Activated CD4-positive, alpha-beta T cell treated with anti-CD3 and anti-CD28 coated beads, Interleukin-2, Interleukin-4, amounts not matched to agents 100 ng/mL and 50 ng/mL, durations not matched to agents 16 hours and 8 hours (primary cell): ENCODE results near the gene DVL1.

ENCODE experiments used
- DNase-seq: peaks from one replicate; pipeline ENCODE4 v3.0.0-alpha.2; 2020; ENCODE audit warnings: low spot score

The DVL1 gene

GRCh38 chr1:1310109-1310385 is 39.2 kb downstream of the DVL1 start:
- no peak for DNase-seq

DNA sequence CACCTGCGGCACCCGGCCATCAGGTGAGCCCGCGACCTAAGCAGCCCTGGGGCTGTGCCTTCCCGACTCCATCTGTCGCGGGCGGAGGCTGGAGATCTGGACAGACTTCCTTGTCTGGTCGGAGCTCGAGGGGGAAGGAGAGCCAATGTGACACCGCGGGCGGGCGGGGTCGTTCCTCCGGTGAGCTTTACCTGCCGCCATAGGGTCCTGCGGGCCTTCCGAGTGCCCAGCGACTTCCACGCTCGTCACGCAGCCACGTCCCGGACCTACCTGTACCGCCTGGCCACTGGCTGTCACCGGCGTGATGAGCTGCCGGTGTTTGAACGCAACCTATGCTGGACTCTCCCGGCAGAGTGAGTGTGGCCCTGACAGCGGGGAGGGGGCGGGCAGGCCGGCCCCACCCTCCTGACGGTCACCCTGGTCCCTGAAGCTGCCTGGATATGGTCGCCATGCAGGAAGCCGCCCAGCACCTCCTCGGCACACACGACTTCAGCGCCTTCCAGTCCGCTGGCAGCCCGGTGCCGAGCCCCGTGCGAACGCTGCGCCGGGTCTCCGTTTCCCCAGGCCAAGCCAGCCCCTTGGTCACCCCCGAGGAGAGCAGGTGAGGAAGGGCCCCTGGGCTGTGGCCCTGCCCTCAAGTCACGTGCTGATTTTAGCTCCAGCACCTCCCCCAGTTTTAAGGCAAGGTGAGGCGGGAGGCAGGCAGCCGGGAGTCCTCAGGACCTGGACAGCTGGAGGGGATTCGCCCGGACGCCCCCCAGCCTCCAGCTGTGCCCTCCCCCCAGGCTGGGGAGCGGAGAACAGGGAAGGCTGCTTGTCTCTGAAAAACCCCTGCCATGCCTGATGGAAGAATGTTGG is 39.7 kb downstream of the DVL1 start:
- DNase-seq, result no peak

- DNase-seq, result no peak
Measured at GRCh38 chr1:1308756-1309250, 40.4 kb downstream of the DVL1 start.

- peak; percentile 86 for DNase-seq
Measured at GRCh38 chr1:1307923-1308755, 41.1 kb downstream of the DVL1 start, which contains the start of the genes ACAP3 and PUSL1. ACAP3 (minus strand) TSS chr1:1307930; CDS start chr1:1307815, 115 bp downstream. PUSL1 (plus strand) TSS chr1:1308597; CDS start chr1:1308644, 47 bp downstream.

DNA sequence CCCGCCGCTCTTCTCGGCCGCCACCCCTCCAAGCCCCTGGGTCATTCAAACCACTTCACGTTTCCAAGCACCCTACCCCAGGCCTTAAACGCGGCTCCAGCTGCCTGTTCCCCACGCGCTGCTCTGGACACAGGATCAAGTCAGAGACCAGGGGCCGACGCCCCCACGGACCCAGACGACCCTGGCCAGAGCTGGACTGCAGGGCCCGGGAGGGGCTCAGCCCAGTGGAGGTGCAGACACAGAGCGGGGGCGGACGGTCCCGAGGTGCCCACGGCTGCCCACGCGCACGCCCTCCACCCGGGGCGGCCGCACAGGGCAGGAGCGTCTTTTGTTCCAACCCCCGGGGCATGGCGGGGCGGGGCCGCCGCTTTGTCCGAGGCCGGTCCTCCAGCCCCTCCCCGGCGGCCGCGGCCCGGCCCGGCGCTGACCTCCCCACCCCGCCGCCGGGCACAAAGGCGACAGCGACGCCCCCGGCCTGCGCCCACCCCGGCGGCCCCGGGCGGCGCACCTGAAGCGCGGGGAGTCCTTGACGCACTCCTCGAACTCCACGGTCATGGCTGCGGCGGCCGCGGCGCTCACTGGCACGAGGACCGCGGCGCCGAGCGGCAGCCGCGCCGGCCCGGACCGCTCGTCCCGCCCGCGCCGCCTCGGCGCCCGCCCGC is 41.8 kb downstream of the DVL1 start:
- DNase-seq, result no peak

DNA sequence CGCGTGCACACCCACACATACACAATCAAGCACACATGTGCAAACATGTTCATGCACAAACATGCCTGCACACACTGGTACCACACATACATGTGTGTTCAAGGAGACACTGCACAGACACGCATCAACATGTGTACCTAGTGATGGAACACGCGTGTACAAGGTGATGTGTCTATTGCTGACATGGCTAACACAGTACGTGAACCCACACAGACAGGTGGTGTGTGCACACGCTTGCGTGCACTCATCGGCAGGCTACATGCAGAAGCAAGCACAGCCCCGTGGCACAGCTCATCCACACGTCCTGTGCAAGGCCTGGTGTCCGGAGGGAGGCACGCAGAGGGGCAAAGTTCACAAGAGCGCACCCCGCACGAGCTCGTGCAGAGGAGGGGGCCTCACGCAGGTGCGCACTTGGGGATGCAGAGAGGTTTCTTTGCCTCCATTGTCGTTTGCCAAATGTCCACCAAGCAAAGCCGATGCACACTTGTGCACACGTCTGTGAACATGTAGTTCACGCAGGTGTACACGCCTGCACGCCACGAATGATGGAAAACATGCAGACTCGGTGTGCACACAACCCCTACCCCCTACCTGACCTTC is 42.5 kb downstream of the DVL1 start:
- no peak for DNase-seq

GRCh38 chr1:1306070-1306660 is 43.1 kb downstream of the DVL1 start:
- DNase-seq, result no peak

GRCh38 chr1:1305300-1306069 is 43.7 kb downstream of the DVL1 start:
- peak; percentile 57 for DNase-seq

DNA sequence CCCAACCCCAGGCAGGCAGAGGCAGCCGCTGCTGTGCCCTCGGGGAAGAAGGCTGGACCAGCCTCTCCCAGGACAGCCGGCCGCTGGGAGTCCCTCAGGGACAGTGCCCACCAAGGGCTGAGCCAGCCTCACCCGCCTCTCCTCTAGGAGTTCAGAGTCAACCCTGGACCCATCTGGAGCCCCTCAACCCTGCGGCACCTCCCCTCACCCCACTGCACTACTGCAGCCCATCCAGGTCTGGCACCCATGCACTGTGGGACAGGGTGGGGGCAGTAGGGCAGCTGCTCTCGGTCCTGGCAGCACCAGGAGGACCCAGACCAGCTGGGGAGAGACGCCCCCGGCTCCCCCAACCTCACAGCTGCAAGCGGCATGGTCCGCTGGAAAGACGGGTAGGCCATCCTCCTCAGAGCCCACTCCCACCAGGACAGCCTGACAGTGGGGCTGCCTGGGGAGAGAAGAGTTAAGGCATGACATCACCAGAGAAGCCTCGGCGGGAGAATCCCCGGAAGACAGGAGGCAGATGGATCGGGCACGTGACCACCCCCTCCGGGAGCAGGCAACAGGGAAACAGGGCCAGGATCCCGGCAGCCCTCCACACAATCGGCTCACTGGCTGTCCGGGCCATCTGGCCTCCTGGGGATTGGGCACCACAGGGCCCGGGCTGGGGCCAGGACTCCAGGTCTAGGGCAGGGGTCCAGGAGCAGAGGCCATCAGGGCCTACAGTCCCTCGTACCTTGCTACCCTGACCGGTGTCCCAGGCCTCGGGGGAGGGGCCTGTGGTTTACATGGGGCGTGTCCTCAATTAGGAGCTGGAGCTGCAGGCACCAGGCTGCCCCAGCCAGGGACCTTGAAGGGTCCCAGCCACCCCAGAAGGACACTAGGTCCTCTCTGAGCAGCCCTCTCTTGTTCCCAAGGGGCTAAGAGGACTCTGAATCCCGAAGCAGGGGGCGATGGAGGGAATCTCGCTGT is 44.6 kb downstream of the DVL1 start:
- no peak for DNase-seq

- no peak for DNase-seq
Measured at GRCh38 chr1:1303736-1304135, 45.5 kb downstream of the DVL1 start.

- no peak for DNase-seq
Measured at GRCh38 chr1:1302951-1303509, 46.2 kb downstream of the DVL1 start.

DNA sequence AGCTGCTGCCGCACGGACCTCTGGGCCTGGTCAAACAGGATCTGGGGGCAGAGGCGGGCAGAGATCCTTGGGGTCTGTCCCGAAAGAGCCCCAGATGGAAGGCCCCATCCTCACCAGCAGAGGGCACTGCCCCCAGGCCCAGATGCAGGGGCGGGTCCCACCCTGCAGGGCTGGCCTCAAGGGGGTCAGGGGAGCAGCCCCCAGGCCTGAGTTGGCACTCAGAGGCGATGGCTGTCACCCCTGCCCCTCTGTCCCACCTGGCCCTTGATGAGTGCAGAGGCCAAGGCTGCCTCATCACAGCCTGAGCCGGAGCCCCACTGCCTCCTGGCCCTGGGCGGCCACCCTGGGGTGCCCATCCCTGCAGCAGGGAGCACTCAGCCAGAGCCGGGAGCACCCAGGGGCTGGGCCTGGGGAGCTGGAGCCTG is 47.2 kb downstream of the DVL1 start:
- DNase-seq, result no peak

DNA sequence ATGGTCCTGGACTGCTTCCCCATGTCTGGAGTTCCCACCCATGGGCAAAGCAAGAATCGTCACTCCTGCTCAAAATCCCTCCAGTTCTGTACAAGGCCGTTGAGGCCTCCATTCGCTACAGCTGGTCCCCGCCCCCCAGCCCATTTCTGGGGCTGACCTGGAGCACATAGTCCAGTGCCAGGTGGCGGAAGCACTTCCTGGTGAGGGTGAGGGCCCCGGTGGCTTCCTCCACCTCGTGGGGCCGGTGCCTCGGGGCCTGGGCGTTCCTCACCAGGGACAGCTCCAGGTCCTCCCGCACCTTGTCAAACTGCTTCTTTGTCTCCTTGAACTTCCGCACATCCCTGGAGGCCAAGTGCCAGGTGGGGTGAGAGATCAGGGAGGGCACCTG is 48.9 kb downstream of the DVL1 start:
- no peak for DNase-seq

DNA sequence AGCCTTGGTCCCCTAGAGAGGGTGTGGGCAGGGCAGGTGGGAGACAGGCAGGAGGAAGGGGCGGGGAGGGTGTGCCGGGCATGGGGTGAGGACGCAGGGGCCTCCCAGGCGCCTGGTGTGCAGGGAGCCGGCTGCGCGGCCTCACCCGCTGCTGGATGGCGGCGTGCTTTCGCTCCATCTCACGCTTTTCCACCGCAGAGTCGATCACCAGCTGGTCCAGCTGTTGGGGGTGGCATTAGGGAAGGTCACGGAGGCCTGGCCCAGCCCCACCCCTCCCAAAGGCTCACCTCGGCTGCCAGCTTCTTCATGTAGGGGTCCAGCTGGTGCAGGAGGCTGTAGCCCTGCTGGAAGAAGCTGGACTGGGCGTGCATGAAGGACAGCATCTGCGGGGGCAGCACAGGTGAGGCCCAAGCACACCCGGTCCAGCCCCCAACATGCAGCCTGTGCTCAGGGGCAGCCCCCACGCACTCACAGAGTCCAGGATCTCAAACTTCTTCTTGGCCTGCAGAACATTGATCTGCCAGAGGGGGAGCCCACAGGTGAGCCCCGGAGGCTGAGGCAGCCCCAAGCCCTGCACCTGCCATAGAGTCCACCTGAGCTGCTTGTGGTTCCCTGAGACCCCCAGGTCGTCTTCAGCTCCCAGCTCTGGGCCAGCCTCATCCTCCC is 49.4 kb downstream of the DVL1 start:
- DNase-seq, result no peak

DNA sequence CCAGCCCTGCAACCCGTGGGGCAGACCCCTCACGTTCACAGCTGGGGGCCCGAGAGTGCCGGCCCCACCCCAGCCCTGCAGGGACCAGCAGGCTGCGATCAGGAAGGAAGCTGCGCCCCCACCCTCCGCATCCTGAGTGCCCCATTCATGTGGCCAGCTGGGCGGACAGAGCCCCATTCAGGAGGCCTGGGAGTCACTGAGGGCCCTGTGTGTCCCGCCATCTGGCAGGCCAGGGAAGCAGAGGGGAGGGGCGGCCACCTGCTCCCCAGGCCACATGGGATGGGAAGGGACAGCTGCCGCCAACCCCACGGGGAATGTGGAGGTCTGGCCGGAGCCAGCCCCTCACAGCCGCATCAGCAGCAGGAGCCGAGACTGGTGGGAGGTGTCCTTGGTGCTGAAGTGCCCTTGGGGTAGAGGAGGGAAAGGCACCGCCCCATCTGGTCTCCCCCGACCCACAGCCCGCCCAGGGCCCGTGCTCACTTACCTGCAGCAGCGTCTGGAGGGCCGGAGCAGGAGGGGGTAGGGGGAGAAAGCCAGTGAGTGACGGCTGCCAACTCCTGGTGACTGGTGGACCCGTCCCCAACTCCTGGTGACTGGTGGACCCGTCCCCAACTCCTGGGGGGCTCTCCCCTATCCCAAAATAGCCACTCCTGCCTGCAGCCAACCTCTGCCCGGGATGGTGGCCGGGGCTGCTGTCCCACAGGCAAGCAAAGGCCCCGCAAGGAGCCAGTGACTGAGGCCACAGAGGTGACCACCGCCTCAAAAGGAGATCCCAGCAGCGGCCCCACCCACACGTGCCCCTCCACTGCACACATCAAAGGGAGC is 50.1 kb downstream of the DVL1 start:
- no peak for DNase-seq

DNA sequence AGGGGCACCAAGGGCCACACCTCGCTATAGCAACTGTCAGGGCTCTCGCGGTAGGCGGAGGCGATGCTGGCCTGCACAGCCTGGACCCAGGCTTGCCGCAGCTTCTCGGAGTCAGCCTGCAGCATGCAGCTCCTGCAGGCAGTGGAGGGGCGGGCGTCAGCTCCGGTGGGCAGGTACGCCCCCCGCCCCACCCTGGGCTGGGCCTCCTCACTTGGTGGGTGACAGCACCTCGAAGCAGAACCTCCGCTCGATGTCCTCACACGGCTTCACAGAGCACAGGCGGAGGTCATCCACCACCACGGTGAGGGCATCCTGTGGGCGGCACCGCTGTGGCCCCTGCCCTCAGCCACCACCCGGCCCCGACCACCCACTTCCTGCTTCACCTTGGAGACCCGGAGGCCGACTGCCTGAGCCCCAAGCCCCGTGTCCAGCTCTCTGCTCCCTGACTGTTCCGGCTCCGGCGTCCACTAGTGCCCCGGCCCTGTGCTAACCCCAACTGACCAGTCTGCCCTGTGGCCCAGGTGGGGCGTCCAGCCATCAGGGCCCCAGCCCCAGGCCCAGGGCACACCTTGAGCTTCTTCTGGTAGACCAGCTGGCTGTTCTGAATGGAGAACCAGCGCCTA is 51.3 kb downstream of the DVL1 start:
- DNase-seq, result no peak
